T-helper 1 cell treated with Interleukin-12 subunit alpha and Interleukin-12 subunit beta and Interleukin-4 antibody, amounts not matched to agents 30 μg/mL and 1 μg/mL, for 36 hours (primary cell): Measurements from ENCODE around the gene FTCD.
A peak's percentile ranks its signal among the peaks of the same experiment; 100 is the strongest.
"Not testable (repeated sequence)": the region's sequence is repeated elsewhere in the genome, so short reads cannot be mapped to it uniquely, and the experiment has no call there.

Experiments used
- H3K27ac Mint-ChIP-seq: one replicate; pipeline ENCODE4 v1.8.0; 2021; ENCODE audit warnings: mild to moderate bottlenecking, mixed read lengths
- H3K27me3 Mint-ChIP-seq: one replicate; pipeline ENCODE4 v1.8.0; 2021; ENCODE audit warnings: low read depth, mixed read lengths
- H3K36me3 Mint-ChIP-seq: one replicate; pipeline ENCODE4 v1.8.0; 2021; ENCODE audit warnings: low read depth, mixed read lengths
- H3K4me1 Mint-ChIP-seq: one replicate; pipeline ENCODE4 v1.8.0; 2021; ENCODE audit warnings: low read depth, mixed read lengths
- H3K4me3 Mint-ChIP-seq: one replicate; pipeline ENCODE4 v1.8.0; 2021; ENCODE audit warnings: mild to moderate bottlenecking, moderate library complexity, mixed read lengths
- H3K9me3 Mint-ChIP-seq: one replicate; pipeline ENCODE4 v1.8.0; 2021; ENCODE audit warnings: mixed read lengths

The FTCD gene

GRCh38 chr21:46181953-46182547 lies 26.7 kb upstream of the FTCD start:
- peaks cover 4% of the 10 kb centered on the region for H3K9me3 Mint-ChIP-seq
- H3K36me3 Mint-ChIP-seq: no peaks in the 10 kb centered on the region
- H3K4me1 Mint-ChIP-seq: peaks cover 6% of the 10 kb centered on the region
- H3K4me3 Mint-ChIP-seq: no peak overlapping the region
- H3K27ac Mint-ChIP-seq: no peak overlapping the region
- no peaks in the 10 kb centered on the region for H3K27me3 Mint-ChIP-seq

- Mint-ChIP-seq H3K27me3 (peaks cover 3% of the 10 kb centered on the region), H3K9me3 (peaks cover 11% of the 10 kb centered on the region), H3K36me3 (no peaks in the 10 kb centered on the region), H3K27ac (no peak overlapping the region), H3K4me1 (peaks cover 6% of the 10 kb centered on the region), H3K4me3 (no peak overlapping the region)
Observed at GRCh38 chr21:46181436-46181835, 26.1 kb upstream of the FTCD start.

GRCh38 chr21:46180778-46181391 lies 25.5 kb upstream of the FTCD start:
- Mint-ChIP-seq H3K9me3 (peaks cover 16% of the 10 kb centered on the region), H3K27me3 (peaks cover 9% of the 10 kb centered on the region), H3K4me3 (no peak overlapping the region)

DNA sequence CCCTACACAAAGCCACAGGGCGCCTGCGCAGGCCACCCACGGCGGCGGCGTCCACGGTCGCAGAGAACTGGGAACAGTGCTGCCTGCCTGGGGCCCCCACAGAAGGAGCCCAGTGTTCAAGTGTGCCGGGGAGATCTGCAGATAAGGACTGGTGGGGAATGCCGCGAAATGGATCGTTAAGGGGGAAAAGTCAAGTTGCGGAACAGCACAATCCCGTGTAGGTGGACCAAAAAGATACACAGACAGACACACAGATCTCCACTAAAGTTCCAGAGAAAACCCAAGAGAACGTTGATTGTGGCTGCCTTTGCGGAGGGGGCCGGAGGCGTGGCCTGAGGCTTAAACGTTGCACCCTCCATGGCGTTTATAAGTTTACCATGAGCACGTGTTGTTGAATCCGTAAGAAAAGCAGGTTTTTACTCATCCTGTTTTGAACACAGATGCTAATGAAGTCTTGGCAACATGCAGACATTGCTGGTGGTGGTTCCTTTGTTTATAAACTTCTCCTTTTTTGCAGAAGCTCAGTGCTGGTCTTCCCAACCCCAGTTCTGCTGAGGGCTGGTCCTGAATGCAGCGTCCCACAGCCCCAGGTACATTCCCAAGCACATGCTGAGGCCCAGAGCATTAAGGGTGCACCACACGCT lies 24.8 kb upstream of the FTCD start:
- peaks cover 4% of the 10 kb centered on the region for H3K4me1 Mint-ChIP-seq
- no peak overlapping the region for H3K4me3 Mint-ChIP-seq
- no peak overlapping the region for H3K27ac Mint-ChIP-seq
- peaks cover 2% of the 10 kb centered on the region for H3K36me3 Mint-ChIP-seq
- H3K9me3 Mint-ChIP-seq: peaks cover 21% of the 10 kb centered on the region
- peaks cover 15% of the 10 kb centered on the region for H3K27me3 Mint-ChIP-seq

More at GRCh38 chr21:46180778-46181391, 25.5 kb upstream of the FTCD start:
- no peak overlapping the region for H3K27ac Mint-ChIP-seq
- peaks cover 2% of the 10 kb centered on the region for H3K36me3 Mint-ChIP-seq
- H3K4me1 Mint-ChIP-seq: peaks cover 6% of the 10 kb centered on the region

DNA sequence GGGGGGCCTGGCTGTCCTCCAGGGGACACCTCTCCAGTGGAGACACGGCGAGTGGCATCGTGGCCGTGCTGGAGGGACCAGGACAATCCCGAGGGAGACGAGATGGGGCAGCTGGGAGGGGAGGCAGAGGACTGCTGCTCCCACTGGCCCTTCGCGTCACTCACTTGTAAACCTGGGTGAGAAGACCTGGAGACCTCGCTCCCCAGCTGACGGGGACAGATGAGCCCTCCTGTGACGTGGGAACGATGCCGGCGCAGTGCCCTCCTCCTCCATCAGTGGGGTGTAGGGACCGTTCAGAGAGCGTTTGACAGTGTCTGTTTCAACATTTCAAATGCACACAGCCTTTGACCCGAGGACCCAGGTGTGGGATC lies 24.3 kb upstream of the FTCD start:
- Mint-ChIP-seq H3K27me3 (peaks cover 21% of the 10 kb centered on the region), H3K4me3 (no peak overlapping the region), H3K27ac (no peak overlapping the region), H3K9me3 (peaks cover 25% of the 10 kb centered on the region), H3K4me1 (peaks cover 2% of the 10 kb centered on the region), H3K36me3 (peaks cover 4% of the 10 kb centered on the region)

GRCh38 chr21:46178961-46179360 lies 23.6 kb upstream of the FTCD start:
- Mint-ChIP-seq H3K4me1 (peaks cover 2% of the 10 kb centered on the region), H3K27ac (no peak overlapping the region), H3K27me3 (peaks cover 25% of the 10 kb centered on the region), H3K9me3 (peaks cover 30% of the 10 kb centered on the region), H3K36me3 (peaks cover 4% of the 10 kb centered on the region), H3K4me3 (no peak overlapping the region)

GRCh38 chr21:46176443-46177129 lies 21.2 kb upstream of the FTCD start:
- H3K36me3 Mint-ChIP-seq: not testable (repeated sequence)

DNA sequence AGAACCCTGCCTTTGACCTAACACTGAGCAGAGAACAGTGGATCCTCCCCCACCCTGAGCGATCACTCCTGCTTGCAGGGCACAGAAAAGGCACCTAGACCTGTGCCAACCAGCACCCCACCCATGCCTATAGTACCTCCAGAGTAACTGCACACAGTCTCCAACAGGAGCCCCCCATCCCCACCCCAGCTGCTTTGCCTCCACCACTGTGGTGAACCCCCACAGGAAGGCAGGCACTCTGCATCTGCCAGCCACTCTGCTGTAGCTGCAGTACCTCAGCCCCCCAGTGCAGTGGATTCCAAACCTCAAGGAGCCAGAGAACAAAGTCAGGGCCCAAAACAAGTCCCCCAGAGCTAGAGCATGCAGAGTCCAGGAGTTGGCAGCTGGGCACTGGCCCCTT lies 18.2 kb upstream of the FTCD start:
- H3K36me3 Mint-ChIP-seq: peaks cover 4% of the 10 kb centered on the region
- H3K4me1 Mint-ChIP-seq: peaks cover 6% of the 10 kb centered on the region
- peaks cover 25% of the 10 kb centered on the region for H3K27me3 Mint-ChIP-seq
- no peak overlapping the region for H3K4me3 Mint-ChIP-seq
- peaks cover 38% of the 10 kb centered on the region for H3K9me3 Mint-ChIP-seq
- peak overlapping the region; percentile 34 for H3K27ac Mint-ChIP-seq

More at GRCh38 chr21:46176443-46177129, 21.2 kb upstream of the FTCD start:
- peaks cover 34% of the 10 kb centered on the region for H3K9me3 Mint-ChIP-seq
- not testable (repeated sequence) for H3K27ac Mint-ChIP-seq, H3K4me1 Mint-ChIP-seq, H3K4me3 Mint-ChIP-seq
- H3K27me3 Mint-ChIP-seq: peaks cover 25% of the 10 kb centered on the region

DNA sequence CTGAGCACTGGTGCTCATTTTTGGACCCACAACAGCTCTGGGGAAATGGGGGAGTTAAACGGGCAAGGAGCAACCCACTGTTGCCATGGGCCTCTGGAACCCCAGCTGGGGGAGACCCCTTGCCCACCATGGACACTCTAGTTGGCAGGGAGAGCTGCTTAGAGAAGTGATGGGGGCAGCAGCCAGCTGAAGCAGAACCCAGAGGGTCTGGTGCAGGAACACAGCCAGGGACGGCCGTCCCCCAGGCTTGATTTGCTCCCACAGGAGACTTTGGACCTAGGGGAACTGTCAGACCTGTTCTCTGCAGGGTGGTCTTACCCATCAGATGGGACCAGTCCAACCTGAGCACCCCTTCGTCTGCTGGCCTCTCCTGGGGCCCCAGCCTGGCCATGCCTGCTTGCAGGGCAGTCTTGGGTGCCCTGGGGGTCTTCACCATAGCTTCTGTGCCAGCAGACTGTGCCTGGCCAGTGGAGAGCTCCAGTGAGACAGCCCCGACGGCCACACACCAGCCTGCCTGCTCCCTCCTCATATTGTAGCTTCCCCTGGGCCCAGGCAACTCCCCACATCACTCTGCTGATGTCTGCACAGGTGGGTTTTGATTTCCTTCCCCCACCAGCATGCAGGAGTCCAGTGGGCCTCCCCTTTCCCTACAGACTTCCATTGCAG lies 17.6 kb upstream of the FTCD start:
- peaks cover 6% of the 10 kb centered on the region for H3K4me1 Mint-ChIP-seq
- H3K27me3 Mint-ChIP-seq: peaks cover 25% of the 10 kb centered on the region
- H3K36me3 Mint-ChIP-seq: peaks cover 4% of the 10 kb centered on the region
- no peak overlapping the region for H3K4me3 Mint-ChIP-seq
- H3K9me3 Mint-ChIP-seq: peaks cover 38% of the 10 kb centered on the region
- peak overlapping the region; percentile 34 for H3K27ac Mint-ChIP-seq

DNA sequence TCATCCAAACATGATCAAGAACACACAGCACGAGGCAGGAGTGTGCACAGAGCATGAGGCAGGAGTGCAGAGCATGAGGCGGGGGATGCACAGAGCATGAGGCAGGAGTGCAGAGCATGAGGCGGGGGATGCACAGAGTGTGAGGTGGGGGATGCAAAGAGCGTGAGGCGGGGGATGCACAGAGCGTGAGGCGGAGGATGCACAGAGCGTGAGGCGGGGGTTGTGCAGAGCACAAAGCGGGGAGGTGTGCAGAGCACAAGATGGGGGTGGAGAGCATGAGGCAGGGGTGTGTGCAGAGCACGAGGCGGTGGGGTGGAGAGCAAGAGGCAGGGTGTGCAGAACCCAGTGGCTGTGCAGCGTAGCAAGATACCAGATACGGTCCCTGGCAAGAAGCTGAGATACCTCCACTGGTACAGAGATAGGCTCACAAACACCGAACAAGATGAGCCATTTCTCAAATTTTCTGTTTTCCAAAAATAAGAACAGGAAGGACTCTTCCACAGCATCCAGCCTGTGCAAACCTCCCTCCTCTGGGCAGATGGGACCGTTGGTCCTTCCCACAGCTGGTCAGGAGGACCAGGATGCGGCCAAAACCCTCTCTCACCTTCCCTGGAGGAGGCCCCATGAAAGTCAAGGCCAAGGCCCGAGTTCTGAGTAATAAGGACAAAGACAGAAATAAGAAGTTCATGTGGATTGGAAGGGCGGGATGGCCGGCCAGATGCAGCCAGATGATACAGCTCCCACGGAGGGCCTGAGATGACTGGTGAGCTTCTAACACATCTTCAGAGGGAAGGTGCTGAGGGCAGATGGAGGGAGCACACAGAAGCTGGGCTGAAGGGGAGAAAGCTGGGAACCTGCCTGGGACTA lies 16.9 kb upstream of the FTCD start:
- Mint-ChIP-seq H3K4me1 (peaks cover 6% of the 10 kb centered on the region), H3K9me3 (peaks cover 34% of the 10 kb centered on the region), H3K36me3 (peaks cover 4% of the 10 kb centered on the region), H3K27me3 (peaks cover 25% of the 10 kb centered on the region), H3K27ac (no peak overlapping the region), H3K4me3 (no peak overlapping the region)

- Mint-ChIP-seq H3K4me3 (no peak overlapping the region), H3K36me3 (peaks cover 4% of the 10 kb centered on the region), H3K9me3 (peaks cover 29% of the 10 kb centered on the region), H3K4me1 (peaks cover 6% of the 10 kb centered on the region), H3K27me3 (peaks cover 24% of the 10 kb centered on the region), H3K27ac (no peak overlapping the region)
Observed at GRCh38 chr21:46171585-46171984, 16.2 kb upstream of the FTCD start.

DNA sequence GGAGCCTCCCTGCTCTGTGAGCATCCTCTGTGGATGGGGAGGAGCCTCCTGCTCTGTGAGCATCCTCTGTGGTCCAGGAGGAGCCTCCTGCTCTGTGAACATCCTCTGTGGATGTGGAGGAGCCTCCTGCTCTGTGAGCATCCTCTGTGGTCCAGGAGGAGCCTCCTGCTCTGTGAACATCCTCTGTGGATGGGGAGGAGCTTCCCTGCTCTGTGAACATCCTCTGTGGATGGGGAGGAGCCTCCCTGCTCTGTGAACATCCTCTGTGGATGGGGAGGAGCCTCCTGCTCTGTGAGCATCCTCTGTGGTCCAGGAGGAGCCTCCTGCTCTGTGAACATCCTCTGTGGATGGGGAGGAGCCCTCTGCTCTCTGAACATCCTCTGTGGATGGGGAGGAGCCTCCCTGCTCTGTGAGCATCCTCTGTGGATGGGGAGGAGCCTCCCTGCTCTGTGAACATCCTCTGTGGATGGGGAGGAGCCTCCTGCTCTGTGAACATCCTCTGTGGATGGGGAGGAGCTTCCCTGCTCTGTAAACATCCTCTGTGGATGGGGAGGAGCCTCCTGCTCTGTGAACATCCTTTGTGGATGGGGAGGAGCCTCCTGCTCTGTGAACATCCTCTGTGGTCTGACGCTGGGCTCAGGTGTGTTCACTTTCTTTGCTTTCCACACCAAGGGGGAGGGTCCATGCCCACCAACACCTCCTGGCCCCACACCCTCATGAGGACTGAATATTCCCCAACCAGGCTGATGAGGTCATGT lies 15.2 kb upstream of the FTCD start:
- H3K4me3 Mint-ChIP-seq, H3K4me1 Mint-ChIP-seq, H3K36me3 Mint-ChIP-seq: not testable (repeated sequence)
- Mint-ChIP-seq H3K9me3 (peaks cover 20% of the 10 kb centered on the region), H3K27ac (peak overlapping the region; percentile 31), H3K27me3 (peaks cover 14% of the 10 kb centered on the region)

GRCh38 chr21:46168659-46169386 lies 13.4 kb upstream of the FTCD start:
- H3K4me3 Mint-ChIP-seq: no peak overlapping the region
- no peaks in the 10 kb centered on the region for H3K27me3 Mint-ChIP-seq
- no peaks in the 10 kb centered on the region for H3K36me3 Mint-ChIP-seq
- H3K27ac Mint-ChIP-seq: no peak overlapping the region
- peaks cover 8% of the 10 kb centered on the region for H3K9me3 Mint-ChIP-seq
- H3K4me1 Mint-ChIP-seq: peaks cover 6% of the 10 kb centered on the region
